MM.1S (cell line): ENCODE data around the gene TBC1D16.

Experiments
- DNase-seq: peaks from one replicate; pipeline ENCODE4 v3.0.0-alpha.2; 2015
- H2AFZ ChIP-seq: fragments of 300-600 bp; sonication (generic); 2 replicates; pipeline ENCODE4 v1.6.0; 2016; ENCODE audit warnings: antibody characterized with exemption, low read length
- H3F3A ChIP-seq: fragments of 300-600 bp; sonication (generic); 2 replicates; pipeline ENCODE4 v1.6.1; 2016; ENCODE audit warnings: mild to moderate bottlenecking, antibody characterized with exemption, low read length, moderate library complexity, mixed read lengths; ENCODE audit not compliant: insufficient read depth
- H3K27ac ChIP-seq: fragments of 300-600 bp; sonication (generic); 2 replicates; pipeline ENCODE4 v1.5.1; 2016; ENCODE audit warnings: mild to moderate bottlenecking, low read length
- H3K27me3 ChIP-seq: fragments of 300-600 bp; sonication (generic); replicated peaks from 2 replicates; pipeline ENCODE4 v1.6.0; 2016; ENCODE audit warnings: low read length; ENCODE audit not compliant: insufficient read depth
- H3K36me3 ChIP-seq: fragments of 300-600 bp; sonication (generic); replicated peaks from 2 replicates; pipeline ENCODE4 v1.6.1; 2016; ENCODE audit warnings: mild to moderate bottlenecking, low read length, mixed read lengths; ENCODE audit not compliant: insufficient read depth
- H3K4me1 ChIP-seq: fragments of 300-600 bp; sonication (generic); 2 replicates; pipeline ENCODE4 v1.6.1; 2016; ENCODE audit warnings: low read length, mixed read lengths
- H3K4me2 ChIP-seq: fragments of 300-600 bp; sonication (generic); 2 replicates; pipeline ENCODE4 v1.6.0; 2016; ENCODE audit warnings: low read depth, low read length
- H3K4me3 ChIP-seq: fragments of 300-600 bp; sonication (generic); 2 replicates; pipeline ENCODE4 v1.5.1; 2016; ENCODE audit warnings: low read length, mixed read lengths
- H3K79me2 ChIP-seq: fragments of 300-600 bp; sonication (generic); 2 replicates; pipeline ENCODE4 v1.6.1; 2016; ENCODE audit warnings: mixed run types, low read length, mixed read lengths
- H3K9ac ChIP-seq: fragments of 300-600 bp; sonication (generic); 2 replicates; pipeline ENCODE4 v1.6.1; 2016; ENCODE audit warnings: low read length, mixed read lengths
- H3K9me2 ChIP-seq: fragments of 300-600 bp; sonication (generic); replicated peaks from 2 replicates; pipeline ENCODE4 v1.6.1; 2016; ENCODE audit warnings: mild to moderate bottlenecking, low read length, mixed read lengths; ENCODE audit not compliant: insufficient read depth
- H3K9me3 ChIP-seq: fragments of 300-600 bp; sonication (generic); replicated peaks from 2 replicates; pipeline ENCODE4 v1.6.1; 2016; ENCODE audit warnings: mild to moderate bottlenecking, low read length, mixed read lengths; ENCODE audit not compliant: insufficient read depth
- H4K20me1 ChIP-seq: fragments of 300-600 bp; sonication (generic); 2 replicates; pipeline ENCODE4 v1.6.1; 2016; ENCODE audit warnings: mild to moderate bottlenecking, low read length, moderate library complexity, mixed read lengths; ENCODE audit not compliant: insufficient read depth
- EZH2 ChIP-seq: fragments of 300-600 bp; sonication (generic); optimal IDR thresholded peaks from 2 replicates; pipeline ENCODE3; 2017; ENCODE audit warnings: low read depth, mild to moderate bottlenecking, antibody characterized with exemption, low read length, mixed read lengths
- EZH2phosphoT487 ChIP-seq: fragments of 300-600 bp; sonication (generic); IDR thresholded peaks from 2 replicates; pipeline ENCODE4 v1.6.1; 2018; ENCODE audit warnings: antibody characterized with exemption, low read length
- TF ChIP-seq, protein P1 (sequence below): fragments of 300-600 bp; sonication (generic); IDR thresholded peaks from 2 replicates; pipeline ENCODE4 v1.5.1; 2016; ENCODE audit warnings: antibody characterized with exemption, low read length, mixed read lengths

Gene TBC1D16

GRCh38 chr17:79942011-79942405 lies 93.7 kb downstream of the TBC1D16 start:
- no peaks in the 10 kb centered on the region for H4K20me1 ChIP-seq
- no peaks in the 10 kb centered on the region for H3K9me3 ChIP-seq
- H3K27me3 ChIP-seq = peaks cover 96% of the 10 kb centered on the region
- H2AFZ ChIP-seq = no peak overlapping the region
- DNase-seq = no peak
- no peak overlapping the region for H3K9ac ChIP-seq
- no peak overlapping the region for H3K4me2 ChIP-seq
- H3K4me3 ChIP-seq = no peak overlapping the region
- no peaks in the 10 kb centered on the region for H3F3A ChIP-seq
- H3K4me1 ChIP-seq = no peaks in the 10 kb centered on the region
- H3K27ac ChIP-seq = no peak overlapping the region
- no peaks in the 10 kb centered on the region for H3K36me3 ChIP-seq
- H3K79me2 ChIP-seq = no peaks in the 10 kb centered on the region
- no peak for TF ChIP-seq EZH2
- TF ChIP-seq, protein P1, sequence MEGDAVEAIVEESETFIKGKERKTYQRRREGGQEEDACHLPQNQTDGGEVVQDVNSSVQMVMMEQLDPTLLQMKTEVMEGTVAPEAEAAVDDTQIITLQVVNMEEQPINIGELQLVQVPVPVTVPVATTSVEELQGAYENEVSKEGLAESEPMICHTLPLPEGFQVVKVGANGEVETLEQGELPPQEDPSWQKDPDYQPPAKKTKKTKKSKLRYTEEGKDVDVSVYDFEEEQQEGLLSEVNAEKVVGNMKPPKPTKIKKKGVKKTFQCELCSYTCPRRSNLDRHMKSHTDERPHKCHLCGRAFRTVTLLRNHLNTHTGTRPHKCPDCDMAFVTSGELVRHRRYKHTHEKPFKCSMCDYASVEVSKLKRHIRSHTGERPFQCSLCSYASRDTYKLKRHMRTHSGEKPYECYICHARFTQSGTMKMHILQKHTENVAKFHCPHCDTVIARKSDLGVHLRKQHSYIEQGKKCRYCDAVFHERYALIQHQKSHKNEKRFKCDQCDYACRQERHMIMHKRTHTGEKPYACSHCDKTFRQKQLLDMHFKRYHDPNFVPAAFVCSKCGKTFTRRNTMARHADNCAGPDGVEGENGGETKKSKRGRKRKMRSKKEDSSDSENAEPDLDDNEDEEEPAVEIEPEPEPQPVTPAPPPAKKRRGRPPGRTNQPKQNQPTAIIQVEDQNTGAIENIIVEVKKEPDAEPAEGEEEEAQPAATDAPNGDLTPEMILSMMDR = no peak
- no peak for TF ChIP-seq EZH2phosphoT487
- no peaks in the 10 kb centered on the region for H3K9me2 ChIP-seq

GRCh38 chr17:79941088-79942010 lies 94.3 kb downstream of the TBC1D16 start:
- Histone ChIP-seq H3K4me1 (no peaks in the 10 kb centered on the region), H3K36me3 (no peaks in the 10 kb centered on the region), H3K4me3 (no peak overlapping the region), H3F3A (no peaks in the 10 kb centered on the region), H3K9me3 (no peaks in the 10 kb centered on the region), H2AFZ (no peak overlapping the region), H3K9ac (no peak overlapping the region), H3K4me2 (no peak overlapping the region), H3K27ac (no peak overlapping the region), H3K27me3 (peaks cover 96% of the 10 kb centered on the region), H4K20me1 (no peaks in the 10 kb centered on the region), H3K79me2 (no peaks in the 10 kb centered on the region), H3K9me2 (no peaks in the 10 kb centered on the region)
- DNase-seq = no peak
- TF ChIP-seq EZH2 (no peak), EZH2phosphoT487 (no peak)
- TF ChIP-seq, protein P1 = no peak

DNA sequence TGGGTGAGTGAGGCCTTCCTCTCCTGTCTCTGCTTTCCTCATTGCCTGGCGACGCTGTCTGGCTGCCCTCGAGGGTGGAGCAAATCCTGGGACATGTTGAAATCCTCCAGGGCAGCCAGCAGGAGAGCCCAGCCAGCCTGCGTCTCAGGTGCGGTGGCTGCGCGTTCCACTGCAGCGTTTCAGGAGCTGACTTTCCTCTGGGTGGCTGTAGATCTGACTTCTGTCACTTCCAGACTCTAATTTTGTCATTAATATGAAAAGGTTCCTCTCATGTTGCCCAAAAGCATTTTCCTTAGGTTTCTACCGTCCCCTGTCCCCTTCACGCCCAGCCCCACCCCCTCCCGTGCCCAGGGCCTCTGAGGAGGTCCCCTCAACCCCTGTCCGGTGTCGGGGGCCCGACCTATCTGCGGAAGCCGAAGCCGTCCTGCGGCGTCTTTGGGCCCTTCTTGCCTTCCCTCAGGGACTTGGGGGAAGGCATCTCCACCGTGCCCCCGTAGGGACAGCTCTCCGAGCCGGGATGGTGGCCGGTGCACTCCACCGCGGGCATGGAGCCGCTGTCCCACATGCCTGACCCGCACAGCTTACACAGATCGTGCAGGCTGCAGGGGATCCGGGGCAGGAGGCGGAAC lies 95.1 kb downstream of the TBC1D16 start:
- H3K9ac ChIP-seq = no peak overlapping the region
- H3K4me3 ChIP-seq = no peak overlapping the region
- no peak for DNase-seq
- peaks cover 96% of the 10 kb centered on the region for H3K27me3 ChIP-seq
- H3K4me1 ChIP-seq = no peaks in the 10 kb centered on the region
- TF ChIP-seq, protein P1 = no peak
- TF ChIP-seq EZH2phosphoT487 (no peak), EZH2 (no peak)
- H4K20me1 ChIP-seq = no peaks in the 10 kb centered on the region
- H3K79me2 ChIP-seq = no peaks in the 10 kb centered on the region
- H2AFZ ChIP-seq = no peak overlapping the region
- no peaks in the 10 kb centered on the region for H3F3A ChIP-seq
- no peak overlapping the region for H3K27ac ChIP-seq
- H3K4me2 ChIP-seq = no peak overlapping the region
- H3K9me2 ChIP-seq = no peaks in the 10 kb centered on the region
- H3K36me3 ChIP-seq = no peaks in the 10 kb centered on the region
- no peaks in the 10 kb centered on the region for H3K9me3 ChIP-seq
